Esophagus squamous epithelium (tissue), 4 donors: ENCODE results near the gene VAV2.

Source experiments
- POLR2A ChIP-seq, 4 donors: fragments of 450-650 bp; IDR thresholded peaks; one replicate each; pipeline ENCODE4 v1.6.1; 2017; ENCODE audit warnings: antibody characterized with exemption in 4 of 4, mild to moderate bottlenecking in 4 of 4, moderate library complexity in 3 of 4
- TF ChIP-seq, protein P1 (sequence below), 6 experiments: fragments of 450-650 bp in 4 of 6; fragments of 200-600 bp in 2 of 6; sonication (generic) in 2 of 6; IDR thresholded peaks; one replicate each; pipeline ENCODE4 v1.5.1; 2016 to 2019; ENCODE audit warnings: antibody characterized with exemption in 6 of 6, mild to moderate bottlenecking in 4 of 6, moderate library complexity in 4 of 6

- TF ChIP-seq, protein P1, sequence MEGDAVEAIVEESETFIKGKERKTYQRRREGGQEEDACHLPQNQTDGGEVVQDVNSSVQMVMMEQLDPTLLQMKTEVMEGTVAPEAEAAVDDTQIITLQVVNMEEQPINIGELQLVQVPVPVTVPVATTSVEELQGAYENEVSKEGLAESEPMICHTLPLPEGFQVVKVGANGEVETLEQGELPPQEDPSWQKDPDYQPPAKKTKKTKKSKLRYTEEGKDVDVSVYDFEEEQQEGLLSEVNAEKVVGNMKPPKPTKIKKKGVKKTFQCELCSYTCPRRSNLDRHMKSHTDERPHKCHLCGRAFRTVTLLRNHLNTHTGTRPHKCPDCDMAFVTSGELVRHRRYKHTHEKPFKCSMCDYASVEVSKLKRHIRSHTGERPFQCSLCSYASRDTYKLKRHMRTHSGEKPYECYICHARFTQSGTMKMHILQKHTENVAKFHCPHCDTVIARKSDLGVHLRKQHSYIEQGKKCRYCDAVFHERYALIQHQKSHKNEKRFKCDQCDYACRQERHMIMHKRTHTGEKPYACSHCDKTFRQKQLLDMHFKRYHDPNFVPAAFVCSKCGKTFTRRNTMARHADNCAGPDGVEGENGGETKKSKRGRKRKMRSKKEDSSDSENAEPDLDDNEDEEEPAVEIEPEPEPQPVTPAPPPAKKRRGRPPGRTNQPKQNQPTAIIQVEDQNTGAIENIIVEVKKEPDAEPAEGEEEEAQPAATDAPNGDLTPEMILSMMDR (IDR thresholded peaks at IDR 0.05): no peak
- no peak for TF ChIP-seq POLR2A (IDR thresholded peaks at IDR 0.05)
Observed at GRCh38 chr9:133767625-133768024, 224.5 kb downstream of the VAV2 start.
